ENCODE results near the gene SHKBP1.

GRCh38 chr19:40581531-40581930 is 4.9 kb downstream of the SHKBP1 start:
- TF ChIP-seq, protein P1, sequence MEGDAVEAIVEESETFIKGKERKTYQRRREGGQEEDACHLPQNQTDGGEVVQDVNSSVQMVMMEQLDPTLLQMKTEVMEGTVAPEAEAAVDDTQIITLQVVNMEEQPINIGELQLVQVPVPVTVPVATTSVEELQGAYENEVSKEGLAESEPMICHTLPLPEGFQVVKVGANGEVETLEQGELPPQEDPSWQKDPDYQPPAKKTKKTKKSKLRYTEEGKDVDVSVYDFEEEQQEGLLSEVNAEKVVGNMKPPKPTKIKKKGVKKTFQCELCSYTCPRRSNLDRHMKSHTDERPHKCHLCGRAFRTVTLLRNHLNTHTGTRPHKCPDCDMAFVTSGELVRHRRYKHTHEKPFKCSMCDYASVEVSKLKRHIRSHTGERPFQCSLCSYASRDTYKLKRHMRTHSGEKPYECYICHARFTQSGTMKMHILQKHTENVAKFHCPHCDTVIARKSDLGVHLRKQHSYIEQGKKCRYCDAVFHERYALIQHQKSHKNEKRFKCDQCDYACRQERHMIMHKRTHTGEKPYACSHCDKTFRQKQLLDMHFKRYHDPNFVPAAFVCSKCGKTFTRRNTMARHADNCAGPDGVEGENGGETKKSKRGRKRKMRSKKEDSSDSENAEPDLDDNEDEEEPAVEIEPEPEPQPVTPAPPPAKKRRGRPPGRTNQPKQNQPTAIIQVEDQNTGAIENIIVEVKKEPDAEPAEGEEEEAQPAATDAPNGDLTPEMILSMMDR (IDR thresholded peaks at IDR 0.05) = no peak
- TF ChIP-seq ZFX (IDR thresholded peaks at IDR 0.05; ENCODE audit: borderline replicate concordance) = no peak
